ENCODE results near the gene MRPS7. TPM values are rescaled to one million over a fixed set of nuclear protein-coding genes. Genes with fewer than 3 reads are reported as not detected.
A peak's percentile ranks its signal among the peaks of the same experiment; 100 is the strongest.

The MRPS7 gene
- total RNA-seq, 1 experiment from 2014 or later = 93.7 TPM

DNA sequence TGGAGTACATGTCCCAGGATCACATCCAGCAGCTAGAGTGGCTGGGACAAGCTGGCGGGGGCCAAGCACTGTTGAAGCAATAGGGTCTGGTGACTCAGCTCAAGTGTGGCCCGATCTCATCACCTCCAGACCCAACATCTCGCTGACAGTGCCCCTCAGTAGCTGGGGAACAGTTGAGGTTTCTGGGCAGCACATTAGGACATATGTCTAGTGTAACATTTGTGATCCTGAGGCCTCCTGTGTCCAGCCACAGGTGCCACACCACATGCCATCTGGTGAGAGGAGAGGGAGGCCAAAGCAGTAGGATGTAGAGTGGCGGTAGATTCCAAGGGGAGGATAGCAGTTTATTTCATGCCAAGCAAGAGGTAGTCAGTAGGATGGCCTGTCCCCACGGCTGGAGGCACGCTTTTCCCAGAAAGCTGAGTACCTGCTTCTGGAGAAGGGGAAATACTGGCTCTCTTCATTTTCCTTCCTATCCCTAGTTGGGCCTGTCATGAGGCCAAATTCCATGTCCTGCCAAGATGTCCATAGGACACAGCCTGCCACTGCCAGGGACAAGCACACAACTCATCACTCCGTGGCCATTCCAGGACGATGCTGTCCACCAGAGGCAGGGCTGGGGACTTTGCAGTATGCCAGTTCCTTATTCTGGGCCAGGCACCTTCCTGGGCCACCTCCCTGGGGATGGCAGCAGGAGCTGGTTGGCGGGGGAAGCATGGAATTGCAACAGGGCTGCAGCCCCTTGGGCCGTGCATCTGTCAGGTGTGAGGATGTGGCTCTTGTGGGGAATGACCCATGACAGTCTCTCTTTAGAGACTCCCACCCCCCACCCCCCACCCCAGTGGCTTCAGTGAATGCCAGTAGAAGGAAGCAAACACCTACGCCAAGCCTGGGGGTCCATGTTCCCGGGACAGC, 24.3 kb upstream of the MRPS7 start:
- no peak overlapping the region for H3T11ph ChIP-seq (ENCODE audit: low read length)
- no peak overlapping the region for H3K14ac ChIP-seq (ENCODE audit: insufficient read depth, low read length)
- Mint-ChIP-seq H3K4me3 (no peak overlapping the region), H3K27ac (peak overlapping the region in 1 of 3 experiments; percentile 73; a peak in 1 of 7 replicates), H3K4me1 (peaks cover 8 to 15% of the 10 kb centered on the region in 2 experiments), H3K9me3 (no peaks in the 10 kb centered on the region), H3K27me3 (ENCODE audit: low read depth) (no peaks in the 10 kb centered on the region), H3K36me3 (ENCODE audit: insufficient read depth in 1 of 3, low read depth in 3 of 3) (peaks cover 35 to 88% (median 75%) of the 10 kb centered on the region in 3 experiments; a peak in 6 of 7 replicates)
- no peak overlapping the region for H2BK5ac ChIP-seq (ENCODE audit: insufficient read length, low read length)
- H2AK5ac ChIP-seq (ENCODE audit: insufficient read length, low read length) = no peak overlapping the region
- H3K4me2 ChIP-seq (ENCODE audit: insufficient read depth, insufficient read length, low read length) = no peak overlapping the region
- no peak overlapping the region for H3K9ac ChIP-seq (ENCODE audit: extremely low read depth, insufficient read length, low read length)
- no peak overlapping the region for H4K91ac ChIP-seq (ENCODE audit: insufficient read length, low read depth, low read length)
- H3K4me1 ChIP-seq (ENCODE audit: insufficient read depth, low read length) = no peaks in the 10 kb centered on the region
- H2BK15ac ChIP-seq (ENCODE audit: low read depth, low read length) = no peak overlapping the region
- no peaks in the 10 kb centered on the region for H3K79me2 ChIP-seq (ENCODE audit: insufficient read depth, low read length)
- H2BK20ac ChIP-seq (ENCODE audit: low read depth, low read length, poor library complexity, severe bottlenecking) = no peak overlapping the region
- H3K23ac ChIP-seq (ENCODE audit: insufficient read length, low read depth, low read length) = no peak overlapping the region
- no peak overlapping the region for H3K4ac ChIP-seq (ENCODE audit: low read depth, low read length)
- H3K56ac ChIP-seq (ENCODE audit: insufficient read length, low read depth, low read length) = no peak overlapping the region
- no peak overlapping the region for H4K5ac ChIP-seq (ENCODE audit: insufficient read length, low read depth, low read length)
- H2BK120ac ChIP-seq (ENCODE audit: low read depth, low read length, poor library complexity, severe bottlenecking) = no peak overlapping the region
- no peak overlapping the region for H3K27ac ChIP-seq (ENCODE audit: insufficient read length, low read depth, low read length)
- no peak for DNase-seq
- TF ChIP-seq, protein P1, sequence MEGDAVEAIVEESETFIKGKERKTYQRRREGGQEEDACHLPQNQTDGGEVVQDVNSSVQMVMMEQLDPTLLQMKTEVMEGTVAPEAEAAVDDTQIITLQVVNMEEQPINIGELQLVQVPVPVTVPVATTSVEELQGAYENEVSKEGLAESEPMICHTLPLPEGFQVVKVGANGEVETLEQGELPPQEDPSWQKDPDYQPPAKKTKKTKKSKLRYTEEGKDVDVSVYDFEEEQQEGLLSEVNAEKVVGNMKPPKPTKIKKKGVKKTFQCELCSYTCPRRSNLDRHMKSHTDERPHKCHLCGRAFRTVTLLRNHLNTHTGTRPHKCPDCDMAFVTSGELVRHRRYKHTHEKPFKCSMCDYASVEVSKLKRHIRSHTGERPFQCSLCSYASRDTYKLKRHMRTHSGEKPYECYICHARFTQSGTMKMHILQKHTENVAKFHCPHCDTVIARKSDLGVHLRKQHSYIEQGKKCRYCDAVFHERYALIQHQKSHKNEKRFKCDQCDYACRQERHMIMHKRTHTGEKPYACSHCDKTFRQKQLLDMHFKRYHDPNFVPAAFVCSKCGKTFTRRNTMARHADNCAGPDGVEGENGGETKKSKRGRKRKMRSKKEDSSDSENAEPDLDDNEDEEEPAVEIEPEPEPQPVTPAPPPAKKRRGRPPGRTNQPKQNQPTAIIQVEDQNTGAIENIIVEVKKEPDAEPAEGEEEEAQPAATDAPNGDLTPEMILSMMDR (conservative IDR thresholded peaks at IDR 0.05) = no peak
- H3K79me1 ChIP-seq (ENCODE audit: insufficient read depth, low read depth, low read length, poor library complexity, severe bottlenecking) = no peaks in the 10 kb centered on the region
- no peak overlapping the region for H3K18ac ChIP-seq (ENCODE audit: insufficient read length, low read depth, low read length)
- H3K23me2 ChIP-seq (ENCODE audit: insufficient read length, low read depth, low read length, poor library complexity, severe bottlenecking) = no peaks in the 10 kb centered on the region
- no peaks in the 10 kb centered on the region for H3K9me3 ChIP-seq (ENCODE audit: control insufficient read depth, low read depth, low read length)
- no peak overlapping the region for H4K8ac ChIP-seq (replicated peaks; ENCODE audit: insufficient read length, low read depth, low read length)
- no peaks in the 10 kb centered on the region for H3K27me3 ChIP-seq (ENCODE audit: insufficient read depth, low read length)
- no CpG with 5 or more reads among the region's 12 CpGs for WGBS (ENCODE audit: extremely low coverage, insufficient read length, low lambda C conversion rate)
- H2AFZ ChIP-seq (ENCODE audit: low read length) = no peak overlapping the region
- H4K20me1 ChIP-seq (ENCODE audit: control insufficient read depth, insufficient read depth, insufficient read length) = peaks cover 4% of the 10 kb centered on the region
- no peak overlapping the region for H2BK12ac ChIP-seq (ENCODE audit: insufficient read length, low read depth, low read length)
